HEK293 (cell line): ENCODE data around the gene CASZ1.

Experiments used
- ZNF23 ChIP-seq: fragments of 450-650 bp; formaldehyde crosslinking; IDR thresholded peaks from 2 replicates; pipeline ENCODE4 v1.5.1; 2016; ENCODE audit warnings: missing biosample characterization, missing genetic modification characterization, borderline replicate concordance
- TF ChIP-seq, protein P1 (sequence below): fragments of 450-650 bp; formaldehyde crosslinking; IDR thresholded peaks from 2 replicates; pipeline ENCODE4 v1.5.1; 2016; ENCODE audit warnings: missing biosample characterization, missing genetic modification characterization
- TF ChIP-seq, protein P2 (sequence below): IDR thresholded peaks from 2 replicates; pipeline ENCODE4 v1.6.1; 2011; ENCODE audit warnings: mild to moderate bottlenecking, low read depth, low read length, borderline replicate concordance

DNA sequence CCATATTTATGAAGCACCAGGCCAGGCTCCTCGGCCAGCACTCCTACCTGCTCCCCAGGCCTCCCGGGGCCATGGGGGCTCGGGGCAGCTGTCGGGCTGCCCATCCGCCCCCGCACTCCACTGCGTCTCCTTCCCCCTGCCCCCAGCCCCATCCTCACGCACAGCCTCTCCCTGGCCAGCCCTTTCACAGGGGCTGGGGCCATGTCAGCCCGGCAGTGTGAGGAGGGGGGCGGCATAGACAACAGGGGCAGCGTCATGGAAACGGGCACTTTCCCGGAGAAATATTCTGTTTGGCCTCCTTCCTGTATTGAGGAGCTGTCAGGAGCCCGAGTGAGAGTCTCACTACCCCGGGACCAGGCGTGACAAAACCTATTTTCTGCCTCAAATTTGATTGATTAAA lies 87.3 kb downstream of the CASZ1 start:
- no peak for TF ChIP-seq ZNF23
- TF ChIP-seq, protein P1, sequence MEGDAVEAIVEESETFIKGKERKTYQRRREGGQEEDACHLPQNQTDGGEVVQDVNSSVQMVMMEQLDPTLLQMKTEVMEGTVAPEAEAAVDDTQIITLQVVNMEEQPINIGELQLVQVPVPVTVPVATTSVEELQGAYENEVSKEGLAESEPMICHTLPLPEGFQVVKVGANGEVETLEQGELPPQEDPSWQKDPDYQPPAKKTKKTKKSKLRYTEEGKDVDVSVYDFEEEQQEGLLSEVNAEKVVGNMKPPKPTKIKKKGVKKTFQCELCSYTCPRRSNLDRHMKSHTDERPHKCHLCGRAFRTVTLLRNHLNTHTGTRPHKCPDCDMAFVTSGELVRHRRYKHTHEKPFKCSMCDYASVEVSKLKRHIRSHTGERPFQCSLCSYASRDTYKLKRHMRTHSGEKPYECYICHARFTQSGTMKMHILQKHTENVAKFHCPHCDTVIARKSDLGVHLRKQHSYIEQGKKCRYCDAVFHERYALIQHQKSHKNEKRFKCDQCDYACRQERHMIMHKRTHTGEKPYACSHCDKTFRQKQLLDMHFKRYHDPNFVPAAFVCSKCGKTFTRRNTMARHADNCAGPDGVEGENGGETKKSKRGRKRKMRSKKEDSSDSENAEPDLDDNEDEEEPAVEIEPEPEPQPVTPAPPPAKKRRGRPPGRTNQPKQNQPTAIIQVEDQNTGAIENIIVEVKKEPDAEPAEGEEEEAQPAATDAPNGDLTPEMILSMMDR (tag by site-specific recombination), result no peak
- TF ChIP-seq, protein P2, sequence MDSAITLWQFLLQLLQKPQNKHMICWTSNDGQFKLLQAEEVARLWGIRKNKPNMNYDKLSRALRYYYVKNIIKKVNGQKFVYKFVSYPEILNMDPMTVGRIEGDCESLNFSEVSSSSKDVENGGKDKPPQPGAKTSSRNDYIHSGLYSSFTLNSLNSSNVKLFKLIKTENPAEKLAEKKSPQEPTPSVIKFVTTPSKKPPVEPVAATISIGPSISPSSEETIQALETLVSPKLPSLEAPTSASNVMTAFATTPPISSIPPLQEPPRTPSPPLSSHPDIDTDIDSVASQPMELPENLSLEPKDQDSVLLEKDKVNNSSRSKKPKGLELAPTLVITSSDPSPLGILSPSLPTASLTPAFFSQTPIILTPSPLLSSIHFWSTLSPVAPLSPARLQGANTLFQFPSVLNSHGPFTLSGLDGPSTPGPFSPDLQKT, result no peak
